H1 (cell line): ENCODE results near the gene VN1R4. TPM values are rescaled to one million over a fixed set of nuclear protein-coding genes. Genes with fewer than 3 reads are reported as not detected.

Source experiments
- CTCF ChIA-PET: fragments of 300-600 bp; sonication (Branson Sonifier 250); formaldehyde crosslinking; loops from one replicate; lab custom pipeline; 2021; ENCODE audit not compliant: partially characterized antibody; lab: Charles Lee
- POLR2A ChIA-PET: fragments of 300-600 bp; sonication (Branson Sonifier 250); formaldehyde crosslinking; loops from one replicate; lab custom pipeline; 2021; ENCODE audit warnings: inconsistent platforms; ENCODE audit not compliant: partially characterized antibody; lab: Charles Lee
- DNase-seq, 2 experiments: peaks; one replicate each; pipeline versions ENCODE4 v3.0.0 to v3.0.0-alpha.2; 2010 to 2022; ENCODE audit warnings: low spot score in 2 of 2, low read depth in 1 of 2, mixed read lengths in 1 of 2
- FAIRE-seq: peaks from 2 replicates; lab custom pipeline; 2011; peaks lifted over from hg19 to GRCh38; lab: Jason Lieb, UNC
- H2AFZ ChIP-seq: 2 replicates; pipeline ENCODE4 v1.8.1; 2012; ENCODE audit warnings: low read length, inconsistent platforms
- H2AK5ac ChIP-seq: 2 replicates; pipeline ENCODE4 v1.6.1; 2013; ENCODE audit warnings: low read depth, low read length
- H2BK120ac ChIP-seq: replicated peaks from 2 replicates; pipeline ENCODE3; 2013; ENCODE audit warnings: low read depth, low read length, inconsistent platforms
- H2BK12ac ChIP-seq: 2 replicates; pipeline ENCODE4 v1.6.1; 2013; ENCODE audit warnings: low read depth, low read length
- H2BK15ac ChIP-seq: 2 replicates; pipeline ENCODE4 v1.6.1; 2013; ENCODE audit warnings: low read length
- H2BK20ac ChIP-seq: 2 replicates; pipeline ENCODE4 v1.6.1; 2013; ENCODE audit warnings: low read length
- H2BK5ac ChIP-seq: 2 replicates; pipeline ENCODE4 v1.6.1; 2013; ENCODE audit warnings: low read depth, low read length
- H3K14ac ChIP-seq: 2 replicates; pipeline ENCODE4 v1.6.1; 2013; ENCODE audit warnings: inconsistent platforms; ENCODE audit not compliant: insufficient read length
- H3K18ac ChIP-seq: 2 replicates; pipeline ENCODE4 v1.6.1; 2013; ENCODE audit warnings: low read length; ENCODE audit errors: extremely low read depth
- H3K23ac ChIP-seq: 2 replicates; pipeline ENCODE4 v1.6.1; 2013; ENCODE audit warnings: inconsistent platforms; ENCODE audit not compliant: insufficient read length
- H3K23me2 ChIP-seq: 2 replicates; pipeline ENCODE4 v1.6.1; 2013; ENCODE audit warnings: low read depth, low read length
- H3K27ac ChIP-seq: 2 replicates; pipeline ENCODE4 v1.6.1; 2011; ENCODE audit warnings: low read depth, low read length, inconsistent platforms
- H3K27me3 ChIP-seq, 4 experiments: replicated peaks in 1 of 4; 1 replicate in 1 of 4; 2 replicates in 3 of 4; pipeline versions ENCODE4 v1.6.1 to v1.8.1; 2011 to 2013; ENCODE audit warnings: low read length in 3 of 4, mild to moderate bottlenecking in 3 of 4, inconsistent platforms in 2 of 4, mixed read lengths in 2 of 4, moderate library complexity in 1 of 4; ENCODE audit not compliant: control insufficient read depth in 3 of 4, insufficient read depth in 3 of 4; ENCODE audit errors: extremely low read depth in 1 of 4
- H3K36me3 ChIP-seq, 4 experiments: 2 replicates each; pipeline versions ENCODE4 v1.6.1 to v1.8.1; 2011 to 2013; ENCODE audit warnings: mild to moderate bottlenecking in 4 of 4, low read length in 3 of 4, moderate library complexity in 2 of 4, control low read depth in 1 of 4, inconsistent platforms in 1 of 4; ENCODE audit not compliant: insufficient read depth in 4 of 4, control insufficient read depth in 2 of 4
- H3K4ac ChIP-seq: replicated peaks from 2 replicates; pipeline ENCODE3; 2013; ENCODE audit warnings: low read length, low read depth, mixed read lengths, inconsistent platforms; ENCODE audit not compliant: insufficient read length
- H3K4me1 ChIP-seq, 4 experiments: replicated peaks in 1 of 4; 1 replicate in 1 of 4; 2 replicates in 3 of 4; pipeline versions ENCODE4 v1.6.1 to v1.8.1; 2011 to 2013; ENCODE audit warnings: low read length in 3 of 4, inconsistent platforms in 2 of 4, mixed read lengths in 1 of 4; ENCODE audit not compliant: insufficient read depth in 4 of 4, control insufficient read depth in 3 of 4
- H3K4me2 ChIP-seq, 2 experiments: 2 replicates each; pipeline versions ENCODE4 v1.6.1 to v1.8.1; 2011 to 2013; ENCODE audit warnings: low read depth in 2 of 2, low read length in 2 of 2, control low read depth in 1 of 2, inconsistent platforms in 1 of 2, mild to moderate bottlenecking in 1 of 2; ENCODE audit not compliant: insufficient read depth in 1 of 2
- H3K4me3 ChIP-seq, 4 experiments: fragments of 200-600, 300-600 bp in 1 of 4; sonication (generic), shearing (Covaris generic), sonication (Bioruptor Twin) in 1 of 4; 2 replicates each; pipeline versions ENCODE4 v1.5.1 to v1.8.1; 2011 to 2016; ENCODE audit warnings: low read length in 4 of 4, low read depth in 3 of 4, control low read depth in 2 of 4, inconsistent platforms in 2 of 4, mild to moderate bottlenecking in 2 of 4, mixed read lengths in 1 of 4, moderate library complexity in 1 of 4; ENCODE audit not compliant: insufficient read depth in 2 of 4; ENCODE audit errors: extremely low read depth in 1 of 4
- H3K56ac ChIP-seq: replicated peaks from 2 replicates; pipeline ENCODE3; 2013; ENCODE audit warnings: low read depth, mild to moderate bottlenecking, mixed read lengths, low read length, inconsistent platforms; ENCODE audit not compliant: insufficient read length
- H3K79me1 ChIP-seq: 2 replicates; pipeline ENCODE4 v1.6.1; 2013; ENCODE audit warnings: low read depth, low read length, control low read depth
- H3K79me2 ChIP-seq, 2 experiments: 2 replicates each; pipeline versions ENCODE4 v1.6.1 to v1.8.1; 2012 to 2013; ENCODE audit warnings: low read length in 2 of 2, mild to moderate bottlenecking in 2 of 2, inconsistent platforms in 1 of 2; ENCODE audit not compliant: insufficient read depth in 2 of 2, control insufficient read depth in 1 of 2
- H3K9ac ChIP-seq, 4 experiments: replicated peaks in 1 of 4; 1 replicate in 1 of 4; 2 replicates in 3 of 4; pipeline versions ENCODE4 v1.6.1 to v1.8.1; 2011 to 2013; ENCODE audit warnings: low read depth in 3 of 4, low read length in 3 of 4, control low read depth in 2 of 4, mild to moderate bottlenecking in 2 of 4, moderate library complexity in 2 of 4, inconsistent platforms in 1 of 4; ENCODE audit errors: extremely low read depth in 1 of 4
- H3K9me3 ChIP-seq, 2 experiments: 2 replicates each; pipeline versions ENCODE4 v1.6.1 to v1.8.1; 2012 to 2013; ENCODE audit warnings: mild to moderate bottlenecking in 2 of 2, moderate library complexity in 2 of 2, control low read depth in 1 of 2, inconsistent platforms in 1 of 2, low read depth in 1 of 2, low read length in 1 of 2, mixed read lengths in 1 of 2; ENCODE audit not compliant: insufficient read depth in 2 of 2
- H4K20me1 ChIP-seq, 2 experiments: replicated peaks in 1 of 2; 2 replicates each; pipeline versions ENCODE3 to v1.8.1; 2011 to 2013; ENCODE audit warnings: inconsistent platforms in 2 of 2, low read length in 2 of 2, mild to moderate bottlenecking in 1 of 2; ENCODE audit not compliant: insufficient read depth in 2 of 2, control insufficient read depth in 1 of 2
- H4K5ac ChIP-seq: 2 replicates; pipeline ENCODE4 v1.6.1; 2013; ENCODE audit warnings: low read length, low read depth, mixed read lengths, inconsistent platforms; ENCODE audit not compliant: insufficient read length
- H4K8ac ChIP-seq: 2 replicates; pipeline ENCODE4 v1.8.0; 2013; ENCODE audit warnings: mild to moderate bottlenecking, moderate library complexity, low read length, inconsistent platforms; ENCODE audit not compliant: insufficient read depth; ENCODE audit errors: extremely low read depth
- H4K91ac ChIP-seq: replicated peaks from 2 replicates; pipeline ENCODE3; 2013; ENCODE audit warnings: low read length, mixed read lengths, inconsistent platforms; ENCODE audit not compliant: insufficient read length
- BRCA1 ChIP-seq: IDR thresholded peaks from 2 replicates; pipeline ENCODE4 v1.6.1; 2012; ENCODE audit warnings: low read depth, low read length, improper control_type of control experiment
- CBX8 ChIP-seq: fragments of 300-800, 300-1000 bp; sonication (generic); IDR thresholded peaks from 2 replicates; pipeline ENCODE4 v1.7.1; 2016; ENCODE audit warnings: low read depth, low read length, borderline replicate concordance
- CREB1 ChIP-seq: IDR thresholded peaks from 2 replicates; pipeline ENCODE4 v1.6.1; 2012; ENCODE audit warnings: inconsistent platforms
- EGR1 ChIP-seq: IDR thresholded peaks from 2 replicates; pipeline ENCODE4 v1.6.1; 2011; ENCODE audit warnings: low read depth, low read length, borderline replicate concordance
- KDM1A ChIP-seq: fragments of 200-600, 300-600 bp; sonication (generic); IDR thresholded peaks from 2 replicates; pipeline ENCODE4 v1.7.1; 2016; ENCODE audit warnings: mild to moderate bottlenecking, low read length, borderline replicate concordance
- MAX ChIP-seq: IDR thresholded peaks from 2 replicates; pipeline ENCODE4 v1.6.1; 2012; ENCODE audit warnings: inconsistent platforms
- NANOG ChIP-seq: IDR thresholded peaks from 2 replicates; pipeline ENCODE4 v1.6.1; 2011; ENCODE audit warnings: low read length, low read depth, mild to moderate bottlenecking, inconsistent platforms; ENCODE audit not compliant: insufficient read depth, poor library complexity, severe bottlenecking
- RBBP5 ChIP-seq: IDR thresholded peaks from 2 replicates; pipeline ENCODE4 v1.7.1; 2012; ENCODE audit warnings: low read depth, mild to moderate bottlenecking, inconsistent platforms, low read length, moderate library complexity, borderline replicate concordance
- RNF2 ChIP-seq: fragments of 200-900, 300-1000 bp; sonication (generic); IDR thresholded peaks from 2 replicates; pipeline ENCODE4 v1.7.1; 2016; ENCODE audit warnings: borderline replicate concordance, low read depth, mild to moderate bottlenecking, antibody characterized with exemption, low read length; ENCODE audit not compliant: poor library complexity, severe bottlenecking; ENCODE audit errors: missing control alignments
- RXRA ChIP-seq: IDR thresholded peaks from 2 replicates; pipeline ENCODE4 v1.6.1; 2011; ENCODE audit warnings: low read depth, mild to moderate bottlenecking, low read length, moderate library complexity; ENCODE audit not compliant: insufficient read depth
- TCF12 ChIP-seq: IDR thresholded peaks from 2 replicates; pipeline ENCODE4 v1.6.1; 2011; ENCODE audit warnings: low read depth, mild to moderate bottlenecking, low read length
- WGBS, 2 experiments: shearing (Covaris generic) in 1 of 2; methylation state at CpG; one replicate each; pipeline versions ENCODE4 v1.1.6 to v1.1.7; 2013 to 2015; ENCODE audit warnings: low lambda C conversion rate in 2 of 2, mixed read lengths in 2 of 2, inconsistent platforms in 1 of 2, low coverage in 1 of 2, missing lambda C conversion rate in 1 of 2; ENCODE audit not compliant: insufficient replicate concordance in 2 of 2, insufficient coverage in 1 of 2, insufficient read length in 1 of 2; ENCODE audit errors: extremely low coverage in 1 of 2, missing lambda C conversion rate in 1 of 2; 5-methylcytosine and 5-hydroxymethylcytosine counted together
- polyA plus RNA-seq, 7 experiments: library from polyadenylated mRNA; depleted of rRNA in 3 of 7; stranded (reverse) in 5 of 7; unstranded in 2 of 7; fragments of >200 nt in 5 of 7; fragments of 200-250 nt in 2 of 7; gene quantifications; 1 replicate in 5 of 7; 2 replicates in 1 of 7; 4 replicates in 1 of 7; pipeline versions ENCODE4 v1.2.1 to v1.2.3, GENCODE V29; 2011 to 2013; ENCODE audit warnings: missing spikeins in 2 of 7, mixed read lengths in 2 of 7
- total RNA-seq: library from RNA; stranded (reverse); fragmentation: NEBNext Ultra II Directional; extraction: Animal tissue kit (Norgen Biotek cat#: 25700); gene quantifications from 2 replicates; pipeline ENCODE4 v1.2.1, GENCODE V29; 2021

Gene VN1R4
- total and polyA plus RNA-seq, 2 of the 8 experiments (the other 6 are each of a cell fraction or from before 2014, with no cell fraction given), result not detected

DNA sequence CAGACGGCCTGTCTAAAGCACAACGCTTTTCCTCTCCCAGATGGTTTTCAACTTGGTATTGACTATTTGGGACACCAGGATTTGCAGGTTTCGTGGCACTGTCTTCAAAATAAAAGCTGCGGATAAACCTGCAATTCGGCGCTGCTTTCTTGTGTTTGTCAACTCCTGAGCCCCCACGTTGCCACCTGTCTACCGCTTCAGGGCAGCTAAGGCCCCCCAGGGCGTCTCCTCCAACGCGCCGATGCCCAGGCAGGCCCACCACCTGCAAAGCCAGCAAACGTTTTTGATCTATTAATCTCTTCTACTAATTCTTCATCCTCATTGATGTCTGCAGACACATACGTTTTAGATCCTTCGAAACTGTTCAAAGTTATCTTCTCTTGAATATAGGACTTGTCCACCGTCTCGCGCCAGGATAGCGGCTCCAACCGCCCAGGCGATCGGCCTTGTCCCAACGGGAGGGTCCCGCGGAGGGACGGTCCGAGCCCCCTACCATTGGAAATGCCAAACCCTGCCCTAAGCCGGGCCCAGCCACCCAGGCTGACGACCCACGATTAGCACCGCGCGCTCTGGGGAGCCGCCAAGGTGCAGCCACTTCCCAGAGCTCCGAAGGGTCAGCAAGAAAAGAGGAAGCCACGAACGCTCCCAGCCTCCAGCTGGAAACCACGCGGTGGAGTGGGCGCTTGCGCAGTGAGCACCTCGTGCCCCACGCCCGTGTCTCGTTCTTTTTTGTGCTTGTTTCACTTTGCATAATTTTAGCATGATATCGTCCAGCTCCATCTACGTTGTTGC lies 23.4 kb upstream of the VN1R4 start:
- Histone ChIP-seq H4K8ac (no peak overlapping the region), H4K91ac (no peak overlapping the region), H3K23me2 (no peaks in the 10 kb centered on the region), H2AK5ac (no peak overlapping the region), H3K79me2 (no peaks in the 10 kb centered on the region), H2AFZ (no peak overlapping the region), H3K27me3 (no peaks in the 10 kb centered on the region), H3K23ac (no peak overlapping the region), H3K4me2 (no peak overlapping the region), H3K79me1 (no peaks in the 10 kb centered on the region), H2BK5ac (no peak overlapping the region), H3K4me3 (no peak overlapping the region), H3K9me3 (peaks cover 3 to 6% of the 10 kb centered on the region in 2 experiments; a peak in 3 of 4 replicates), H2BK120ac (no peak overlapping the region), H3K56ac (no peak overlapping the region), H3K18ac (no peak overlapping the region), H3K14ac (no peak overlapping the region), H3K27ac (no peak overlapping the region), H3K4me1 (no peaks in the 10 kb centered on the region), H2BK20ac (peak overlapping the region; percentile 32; the same call in 1 of the 2 replicates), H2BK15ac (peak overlapping the region; percentile 65; the same call in 1 of the 2 replicates), H4K5ac (no peak overlapping the region), H4K20me1 (no peaks in the 10 kb centered on the region), H2BK12ac (0 out of 2 replicates have a peak overlapping the region, but pooled peaks have one; percentile 73), H3K4ac (no peak overlapping the region), H3K9ac (no peak overlapping the region), H3K36me3 (no peaks in the 10 kb centered on the region)
- CTCF ChIA-PET, result interaction anchor here (1.4 to 1.5 kb wide), 2 partner anchors 15 to 25 kb away, joined by 3 to 6 read pairs; no protein-coding TSS in a partner anchor
- 92% methylated on average over 47 of the region's 47 CpGs; no CpG with 5 or more reads in 1 of the 2 experiments for WGBS, 2 experiments
- DNase-seq (no peak), FAIRE-seq (no peak)
- TF ChIP-seq CBX8 (no peak), RNF2 (no peak), RXRA (no peak), MAX (no peak), RBBP5 (no peak), TCF12 (no peak), KDM1A (no peak), CREB1 (no peak), EGR1 (no peak), NANOG (no peak), BRCA1 (no peak)
- POLR2A ChIA-PET, result no interaction called here
